GM20431 (cell line): ENCODE results near the gene GABRE.
"Not testable (repeated sequence)": the region's sequence is repeated elsewhere in the genome, so short reads cannot be mapped to it uniquely, and the experiment has no call there.

Experiments
- in situ Hi-C: fragments of 300-500 bp; cut with MseI, MboI; formaldehyde crosslinking; loops from one replicate; pipeline ENCODE4 v1.15.0; 2020; ENCODE audit warnings: low sequenced_read_pairs; ENCODE audit not compliant: unreplicated experiment

GABRE gene

DNA sequence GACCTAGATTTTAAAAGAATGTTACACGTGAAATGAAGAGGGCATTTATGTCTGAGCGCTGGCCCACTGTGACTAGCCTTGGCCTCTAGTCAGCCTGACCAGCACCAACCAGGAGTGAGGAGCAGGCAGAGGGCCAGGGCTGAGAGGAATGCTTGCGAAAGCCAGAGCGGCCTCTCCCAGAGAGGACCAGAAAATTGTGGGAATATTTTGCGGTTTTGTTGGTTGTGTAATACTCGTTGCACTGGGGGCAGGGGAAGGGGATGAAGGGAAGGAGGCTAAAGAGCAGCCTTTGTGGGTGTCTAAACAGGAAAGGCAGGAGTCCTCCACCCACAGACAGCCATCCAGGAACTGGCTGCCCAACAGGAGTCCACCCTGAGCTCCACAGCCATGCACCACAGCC lies 3.8 kb downstream of the GABRE start:
- in situ Hi-C loops = no loop called here

DNA sequence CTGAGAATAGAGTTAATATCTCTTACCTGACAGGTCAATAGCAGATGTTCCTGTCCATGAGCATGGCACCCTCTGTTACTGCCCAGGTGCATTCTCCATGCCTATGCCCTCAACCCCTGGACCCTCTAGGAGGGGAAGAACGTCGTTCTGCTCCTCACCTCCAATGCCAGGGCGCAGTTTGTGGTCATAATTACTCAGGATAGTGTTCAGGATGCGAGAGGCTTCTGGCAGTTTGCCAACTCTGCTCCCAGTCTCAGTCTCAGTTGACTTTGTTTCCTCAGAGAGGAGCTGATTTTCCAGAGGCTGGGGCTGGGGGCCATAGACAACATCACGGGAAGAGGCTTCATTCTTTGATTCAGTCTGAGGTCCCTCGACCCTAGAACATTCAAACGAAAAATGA lies 4.4 kb downstream of the GABRE start:
- in situ Hi-C loops = no loop called here

DNA sequence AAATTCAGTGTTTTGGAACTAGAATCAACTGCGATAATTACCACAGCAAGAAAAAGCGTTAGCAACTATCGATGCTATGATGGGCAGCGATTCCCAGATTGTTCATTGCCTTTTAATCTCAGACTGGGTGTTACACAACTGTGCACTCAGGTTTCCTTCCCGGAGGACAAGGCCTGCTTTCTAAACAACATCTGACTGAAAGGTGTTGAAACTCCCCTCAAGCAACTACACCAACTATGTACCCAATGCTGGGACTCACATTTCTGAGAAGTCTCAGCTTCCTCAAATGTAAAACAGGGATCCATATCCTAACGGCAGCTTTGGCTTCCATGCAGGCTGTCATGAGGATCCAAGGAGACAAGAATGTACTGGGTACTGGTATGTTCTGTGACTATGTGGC lies 8.2 kb downstream of the GABRE start:
- in situ Hi-C loops = no loop called here

DNA sequence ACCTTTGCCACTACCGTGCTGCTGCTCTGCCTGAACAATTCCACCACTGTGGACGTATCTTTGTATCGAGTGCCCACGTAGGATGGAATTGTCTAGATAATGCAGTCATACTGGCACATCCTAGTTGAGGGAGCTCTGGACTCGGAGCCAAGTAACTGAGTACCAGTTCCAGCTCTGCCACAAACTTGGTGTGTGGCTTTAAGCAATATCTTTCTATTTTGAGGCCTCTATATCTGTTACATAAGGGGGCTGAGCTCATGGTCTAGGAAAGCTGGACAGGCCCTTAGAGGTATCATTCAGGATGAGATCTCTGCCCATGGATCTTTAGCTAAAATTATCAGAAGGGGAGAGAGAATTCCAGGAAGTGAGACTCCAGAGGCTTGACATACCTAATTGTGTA lies 12.4 kb downstream of the GABRE start:
- in situ Hi-C loops = no loop called here

DNA sequence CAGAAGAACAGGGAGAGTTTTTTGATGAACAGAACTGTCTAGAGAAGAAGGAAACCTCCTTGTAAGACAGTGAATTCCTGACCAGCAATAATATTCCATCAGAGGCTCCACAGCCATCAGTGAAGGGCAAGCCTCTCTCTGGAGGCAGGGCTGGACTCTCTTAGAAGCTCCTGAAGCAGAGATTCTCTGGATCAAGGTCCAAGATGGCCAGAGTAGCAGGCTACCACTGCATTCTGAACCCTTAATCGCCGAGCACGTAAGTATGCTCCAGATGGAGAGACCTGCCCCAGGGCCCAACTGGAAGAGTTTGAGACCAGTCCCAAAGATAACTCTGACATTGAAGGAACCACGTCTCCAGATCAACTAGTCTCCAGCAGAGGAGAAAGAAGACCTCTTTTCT lies 16.4 kb downstream of the GABRE start:
- in situ Hi-C loops = no loop called here

DNA sequence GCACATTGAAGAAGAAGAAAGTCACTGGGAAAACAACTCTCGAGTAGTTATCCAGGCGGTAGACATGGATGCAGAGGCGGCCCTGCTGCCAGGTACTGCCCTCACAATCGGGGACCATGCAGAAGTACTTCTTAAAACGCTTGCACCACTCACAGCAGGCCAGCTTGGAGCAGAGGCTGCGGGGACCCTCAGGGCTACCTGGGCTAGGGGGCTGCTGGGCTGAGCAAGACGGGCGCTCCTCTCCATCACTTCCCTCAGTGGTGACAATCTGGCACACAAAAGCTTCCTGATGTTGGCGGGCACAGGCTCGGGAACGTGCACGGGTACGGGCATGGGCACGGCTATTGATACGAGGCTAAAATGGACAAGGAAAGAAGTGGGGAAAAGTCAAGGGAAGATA lies 19.7 kb downstream of the GABRE start:
- in situ Hi-C loops = no loop called here

DNA sequence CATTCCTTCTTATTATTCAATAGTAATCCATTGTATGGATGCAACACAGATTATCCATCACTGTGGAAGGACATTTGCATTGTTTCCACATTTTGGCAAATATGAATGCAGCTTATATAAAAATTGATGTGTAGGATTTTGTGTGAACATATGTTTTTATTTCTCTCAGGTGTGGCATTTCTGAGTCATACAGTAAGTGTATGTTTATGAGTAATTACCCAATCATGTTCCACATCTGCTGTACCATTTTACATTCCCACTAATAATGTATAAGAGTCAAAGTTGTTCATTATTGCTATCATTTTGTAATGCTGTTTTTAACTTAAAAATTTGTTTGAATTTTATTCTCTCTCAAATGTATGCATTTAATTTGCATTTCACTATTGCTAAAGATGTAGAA lies 36.3 kb downstream of the GABRE start:
- in situ Hi-C loops = no loop called here

DNA sequence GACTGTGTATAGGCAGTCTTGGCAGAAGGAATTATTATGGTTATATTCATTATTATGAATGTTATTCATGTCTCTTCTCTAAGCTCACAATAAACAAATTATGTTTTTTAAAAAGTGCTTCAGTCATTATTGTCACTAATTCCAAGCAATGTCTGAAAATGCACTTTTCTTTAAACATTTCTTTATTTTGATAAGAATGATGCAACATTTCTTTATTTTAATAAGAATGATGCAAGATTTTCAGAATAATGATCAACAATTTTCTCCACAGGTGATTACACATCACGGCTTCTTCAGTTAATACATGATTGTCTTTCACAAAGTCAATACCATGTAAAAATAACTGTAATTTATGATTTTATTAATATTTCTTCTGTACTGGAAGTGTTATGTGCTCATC lies 39.1 kb downstream of the GABRE start:
- in situ Hi-C loops = no loop called here

DNA sequence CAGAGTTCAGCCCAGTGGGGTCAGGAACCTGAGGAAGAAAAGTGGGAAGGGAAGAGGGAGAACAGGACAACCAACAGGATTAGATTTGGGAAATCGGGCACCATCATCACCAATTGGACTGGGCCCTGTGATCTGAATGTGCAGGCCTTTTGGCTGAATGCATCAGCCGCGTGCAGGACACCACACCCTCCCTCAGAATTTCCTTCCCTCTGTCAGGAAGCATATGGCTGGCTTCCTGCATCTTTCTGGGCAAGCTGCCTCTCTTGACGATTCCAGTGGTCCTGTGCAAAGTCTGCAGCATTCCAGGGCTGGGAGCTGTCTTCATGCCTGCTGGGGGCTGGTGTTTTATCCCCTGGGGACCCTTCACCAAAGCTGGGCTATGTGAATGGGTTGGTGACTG lies 45.4 kb downstream of the GABRE start:
- in situ Hi-C loops = no loop called here

DNA sequence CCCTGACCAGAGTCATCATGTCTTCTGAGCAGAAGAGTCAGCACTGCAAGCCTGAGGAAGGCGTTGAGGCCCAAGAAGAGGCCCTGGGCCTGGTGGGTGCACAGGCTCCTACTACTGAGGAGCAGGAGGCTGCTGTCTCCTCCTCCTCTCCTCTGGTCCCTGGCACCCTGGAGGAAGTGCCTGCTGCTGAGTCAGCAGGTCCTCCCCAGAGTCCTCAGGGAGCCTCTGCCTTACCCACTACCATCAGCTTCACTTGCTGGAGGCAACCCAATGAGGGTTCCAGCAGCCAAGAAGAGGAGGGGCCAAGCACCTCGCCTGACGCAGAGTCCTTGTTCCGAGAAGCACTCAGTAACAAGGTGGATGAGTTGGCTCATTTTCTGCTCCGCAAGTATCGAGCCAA lies 50.8 kb downstream of the GABRE start:
- in situ Hi-C loops = no loop called here

DNA sequence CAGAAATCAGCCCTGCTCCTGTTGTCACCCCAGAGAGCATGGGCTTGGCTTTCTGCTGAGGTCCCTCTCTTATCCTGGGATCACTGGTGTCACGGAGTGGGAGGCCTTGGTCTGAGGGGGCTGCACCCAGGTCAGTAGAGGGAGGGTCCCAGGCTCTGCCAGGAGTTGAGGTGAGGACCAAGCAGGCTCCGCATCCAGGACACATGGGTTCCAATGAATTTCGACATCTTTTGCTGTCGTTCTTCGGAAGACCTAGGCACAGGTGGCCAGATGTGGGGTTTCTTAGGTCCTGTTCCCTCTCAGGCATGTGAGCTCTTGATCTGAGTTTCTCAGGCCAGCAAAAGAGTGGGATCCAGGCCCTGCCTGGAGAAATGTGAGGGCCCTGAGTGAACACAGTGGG lies 51.8 kb downstream of the GABRE start:
- in situ Hi-C loops = no loop called here

DNA sequence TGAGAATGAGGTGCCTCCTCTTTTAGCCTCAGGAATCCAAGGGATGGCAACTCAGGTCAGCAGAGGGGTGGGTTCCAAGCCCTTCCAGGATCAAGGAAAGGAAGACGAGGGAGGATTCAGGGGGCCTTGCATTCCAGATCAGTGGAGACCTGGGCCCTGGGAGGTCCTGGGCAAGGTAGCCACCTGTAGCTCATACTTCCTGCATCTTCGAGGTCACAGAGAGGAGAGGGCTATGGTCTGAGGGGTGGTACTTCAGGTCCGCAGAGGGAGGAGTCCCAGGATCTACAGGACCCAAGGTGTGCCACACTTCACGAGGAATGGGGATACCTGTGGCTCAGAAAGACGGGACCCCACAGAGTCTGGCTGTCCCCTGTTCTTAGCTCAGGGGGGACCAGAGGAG lies 52.6 kb downstream of the GABRE start:
- in situ Hi-C loops = no loop called here

DNA sequence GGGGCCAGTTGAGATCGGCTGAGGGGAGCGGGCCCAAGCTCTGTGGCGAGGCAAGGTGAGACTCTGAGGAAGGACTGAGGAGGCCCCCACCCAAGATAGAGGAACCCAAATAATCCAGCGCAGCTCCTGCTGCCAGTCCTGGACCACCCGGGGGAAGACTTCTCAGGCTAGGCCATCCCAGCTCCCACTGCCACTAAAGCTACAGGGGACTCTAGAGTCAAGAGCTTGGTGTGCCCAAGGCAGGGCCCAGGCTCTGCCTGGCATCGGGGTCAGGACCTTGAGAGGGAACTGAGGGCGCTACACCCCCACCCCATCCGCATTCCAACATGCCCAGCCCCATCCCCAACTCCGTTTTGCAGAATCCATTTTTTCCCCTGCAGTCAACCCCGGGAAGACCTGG lies 53.2 kb downstream of the GABRE start:
- in situ Hi-C loops = no loop called here

DNA sequence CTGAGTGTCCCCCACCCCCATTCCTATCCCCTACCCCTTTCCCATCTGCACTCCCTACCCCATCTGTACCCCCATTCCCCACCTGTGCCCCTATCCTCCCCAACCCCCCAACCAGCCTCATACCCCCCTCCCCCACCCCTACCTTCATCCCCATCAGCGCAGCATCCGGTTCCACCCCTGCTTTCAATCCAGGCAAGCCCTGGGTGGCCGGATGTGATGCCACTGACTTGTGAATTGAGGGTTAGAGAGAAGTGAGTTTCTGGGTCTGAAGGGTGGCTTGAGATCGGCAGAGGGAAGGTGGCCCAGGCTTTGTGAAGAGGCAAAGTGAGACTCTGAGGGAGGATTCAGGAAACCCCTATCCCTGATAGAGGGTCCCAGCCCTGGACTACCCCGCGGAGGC lies 53.9 kb downstream of the GABRE start:
- in situ Hi-C loops = no loop called here

DNA sequence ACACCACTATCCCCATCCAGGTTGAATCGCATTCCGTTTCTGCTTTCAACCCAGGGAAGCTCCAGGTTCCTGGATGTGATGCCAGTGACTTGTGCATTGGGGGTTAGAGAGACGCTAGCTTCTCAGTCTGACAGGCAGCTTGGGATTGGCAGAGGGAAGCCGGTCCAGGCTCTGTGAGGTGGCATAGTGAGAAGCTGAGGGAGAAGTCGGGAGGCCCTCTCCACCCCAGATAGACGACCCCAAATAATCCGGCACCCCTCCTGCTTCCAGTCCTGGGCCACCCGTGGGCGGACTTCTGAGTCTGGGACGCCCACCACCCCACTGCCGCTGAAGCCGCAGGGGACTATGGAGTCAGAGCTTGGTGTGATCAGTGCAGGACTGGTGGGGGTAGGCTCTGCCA lies 54.4 kb downstream of the GABRE start:
- in situ Hi-C loops = no loop called here

DNA sequence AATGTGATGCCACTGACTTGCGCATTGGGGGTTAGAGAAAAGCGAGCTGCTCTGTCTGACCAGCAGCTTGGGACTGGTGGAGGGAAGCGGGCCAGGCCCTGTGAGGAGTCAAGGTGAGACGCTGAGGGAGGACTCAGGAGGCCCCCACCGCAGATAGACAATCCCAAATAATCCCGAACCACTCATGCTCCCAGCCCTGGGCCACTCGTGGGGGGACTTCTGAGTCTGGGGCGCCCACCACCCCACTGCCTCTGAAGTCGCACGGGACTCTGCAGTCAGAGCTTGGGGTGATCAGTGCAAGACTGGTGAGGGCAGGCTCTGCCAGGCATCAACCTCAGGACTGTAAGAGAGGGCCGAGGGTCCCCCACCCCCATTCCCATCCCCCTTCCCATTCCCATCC lies 54.9 kb downstream of the GABRE start:
- in situ Hi-C loops = no loop called here

DNA sequence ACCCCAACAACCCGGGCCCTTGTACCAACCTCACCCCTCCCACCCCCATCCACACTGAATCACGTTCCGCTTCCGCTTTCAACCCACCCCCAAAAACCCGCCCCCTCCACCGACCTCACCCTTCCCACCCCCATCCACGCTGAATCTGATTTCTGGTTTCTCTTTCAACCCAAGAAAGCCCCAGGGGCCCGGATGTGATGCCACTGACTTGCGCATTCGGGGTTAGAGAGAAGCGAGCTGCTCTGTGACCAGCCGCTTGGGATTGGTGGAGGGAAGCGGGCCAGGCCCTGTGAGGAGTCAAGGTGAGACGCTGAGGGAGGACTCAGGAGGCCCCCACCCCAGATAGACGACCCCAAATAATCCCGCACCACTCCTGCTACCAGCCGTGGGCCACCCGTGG lies 55.7 kb downstream of the GABRE start:
- in situ Hi-C loops = not testable (repeated sequence)

DNA sequence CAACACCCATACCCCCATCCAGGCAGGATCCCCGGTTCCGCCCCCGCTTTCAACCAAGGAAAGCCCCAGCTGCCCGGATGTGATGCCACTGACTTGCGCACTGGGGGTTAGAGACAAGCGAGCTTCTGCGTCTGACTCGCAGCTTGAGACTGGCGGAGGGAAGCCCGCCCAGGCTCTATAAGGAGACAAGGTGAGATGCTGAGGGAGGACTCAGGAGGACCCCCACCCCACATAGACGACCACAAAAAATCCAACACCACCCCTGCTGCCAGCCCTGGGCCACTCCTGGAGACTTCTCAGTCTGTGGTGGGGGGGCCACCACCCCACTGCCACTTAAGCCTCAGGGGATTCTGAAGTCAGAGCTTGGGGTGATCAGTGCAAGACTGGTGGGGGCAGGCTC lies 61.7 kb downstream of the GABRE start, which contains the start of gene MAGEA4:
TSS of gene MAGEA4 (plus strand) at position 110 of the 400 bp plus-strand sequence. CDS start 10,776 bp downstream, outside the sequence.
- in situ Hi-C loops = no loop called here

DNA sequence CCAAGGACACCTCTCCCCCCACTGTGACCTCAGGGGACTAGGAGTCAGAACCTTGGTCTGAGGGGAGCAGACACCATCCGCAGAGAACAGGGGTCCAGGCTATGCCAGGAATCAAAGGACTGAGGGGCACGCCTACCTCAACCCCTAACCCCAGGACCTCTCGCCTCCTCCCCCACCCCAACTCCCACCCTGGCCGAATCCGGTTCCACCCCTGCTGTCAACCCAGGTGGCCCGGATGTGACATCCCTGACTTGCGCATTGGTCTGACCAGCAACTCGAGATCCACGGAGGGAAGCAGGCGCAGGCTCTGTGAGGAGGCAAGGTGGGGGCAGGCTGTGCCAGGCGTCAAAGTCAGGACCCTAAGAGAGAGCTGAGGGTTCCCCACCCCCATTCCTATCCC lies 62.3 kb downstream of the GABRE start:
- in situ Hi-C loops = no loop called here

DNA sequence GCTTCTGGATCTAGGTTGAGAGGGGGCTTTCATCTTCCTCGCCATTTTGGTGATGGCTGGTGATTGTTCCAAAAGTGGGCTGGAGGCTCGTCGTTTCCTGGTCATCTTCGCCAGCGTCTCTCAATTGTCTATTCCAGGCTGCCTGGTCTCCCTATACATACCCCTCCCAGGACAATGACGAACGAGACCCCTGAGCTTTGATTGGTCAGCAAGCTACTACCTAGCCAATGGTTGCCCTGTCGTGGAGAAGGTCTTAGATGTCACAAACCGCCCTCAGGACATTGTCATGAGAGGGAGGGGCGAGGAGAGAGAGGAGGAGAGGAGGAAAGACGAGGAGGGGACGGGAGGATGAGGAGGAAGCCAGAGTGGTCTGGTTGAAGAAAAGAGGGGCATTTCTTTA lies 69.5 kb downstream of the GABRE start:
- in situ Hi-C loops = no loop called here
